ENCODE measurements around the gene LTF. TPM values are rescaled to one million over a fixed set of nuclear protein-coding genes. Genes with fewer than 3 reads are reported as not detected.

LTF gene
- total RNA-seq, 1 donor, result not detected

DNA sequence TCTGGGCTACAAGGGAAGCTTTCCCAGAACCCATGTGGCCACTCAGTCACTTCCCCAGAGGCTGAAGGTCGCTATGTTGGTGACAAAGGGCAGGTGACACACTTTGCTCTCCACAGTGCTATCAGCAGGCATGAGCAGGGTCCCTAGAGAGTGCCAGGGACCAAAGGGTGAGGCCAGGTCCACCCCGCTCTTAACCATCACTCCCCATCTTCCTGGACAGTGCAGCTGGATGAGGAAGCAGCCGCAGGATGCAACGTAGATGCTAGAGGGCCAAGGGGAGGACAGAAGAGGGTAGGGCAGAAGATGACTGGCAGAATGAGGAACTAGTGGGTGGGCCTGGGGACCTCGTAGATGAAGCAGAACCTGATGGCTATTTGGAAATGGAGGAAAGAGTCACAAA is 13.6 kb upstream of the LTF start:
- H3K4me3 ChIP-seq (ENCODE audit: low read depth, low read length), result no peak overlapping the region
- TF ChIP-seq, protein P1, sequence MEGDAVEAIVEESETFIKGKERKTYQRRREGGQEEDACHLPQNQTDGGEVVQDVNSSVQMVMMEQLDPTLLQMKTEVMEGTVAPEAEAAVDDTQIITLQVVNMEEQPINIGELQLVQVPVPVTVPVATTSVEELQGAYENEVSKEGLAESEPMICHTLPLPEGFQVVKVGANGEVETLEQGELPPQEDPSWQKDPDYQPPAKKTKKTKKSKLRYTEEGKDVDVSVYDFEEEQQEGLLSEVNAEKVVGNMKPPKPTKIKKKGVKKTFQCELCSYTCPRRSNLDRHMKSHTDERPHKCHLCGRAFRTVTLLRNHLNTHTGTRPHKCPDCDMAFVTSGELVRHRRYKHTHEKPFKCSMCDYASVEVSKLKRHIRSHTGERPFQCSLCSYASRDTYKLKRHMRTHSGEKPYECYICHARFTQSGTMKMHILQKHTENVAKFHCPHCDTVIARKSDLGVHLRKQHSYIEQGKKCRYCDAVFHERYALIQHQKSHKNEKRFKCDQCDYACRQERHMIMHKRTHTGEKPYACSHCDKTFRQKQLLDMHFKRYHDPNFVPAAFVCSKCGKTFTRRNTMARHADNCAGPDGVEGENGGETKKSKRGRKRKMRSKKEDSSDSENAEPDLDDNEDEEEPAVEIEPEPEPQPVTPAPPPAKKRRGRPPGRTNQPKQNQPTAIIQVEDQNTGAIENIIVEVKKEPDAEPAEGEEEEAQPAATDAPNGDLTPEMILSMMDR (IDR thresholded peaks at IDR 0.05; ENCODE audit: insufficient read depth, low read length), result no peak

DNA sequence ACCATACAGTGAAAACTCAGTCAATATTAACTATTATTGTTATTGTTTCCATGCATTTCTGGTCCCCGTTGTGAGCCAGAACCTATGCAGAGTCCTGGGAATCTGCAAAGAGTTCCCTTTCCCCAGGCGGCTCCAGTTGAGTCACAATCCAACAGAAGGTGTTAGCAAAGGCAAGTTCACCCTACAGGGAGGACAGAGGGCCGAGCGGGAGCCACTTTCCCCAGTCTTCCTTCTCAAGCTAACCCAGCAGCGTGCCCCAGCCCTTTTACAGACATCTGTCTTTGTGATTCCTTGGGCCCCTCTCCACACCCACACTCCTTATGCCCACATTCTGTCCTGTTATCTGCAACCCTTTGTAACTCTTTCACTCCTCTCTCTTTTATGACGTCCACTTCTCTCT is 13.1 kb upstream of the LTF start:
- no peak overlapping the region for H3K4me3 ChIP-seq (ENCODE audit: low read depth, low read length)
- TF ChIP-seq, protein P1 (IDR thresholded peaks at IDR 0.05; ENCODE audit: insufficient read depth, low read length), result no peak
- no peak for DNase-seq (ENCODE audit: low read depth)

More for the DNA sequence above, 13.6 kb upstream of the LTF start:
- DNase-seq (ENCODE audit: low read depth), result no peak

DNA sequence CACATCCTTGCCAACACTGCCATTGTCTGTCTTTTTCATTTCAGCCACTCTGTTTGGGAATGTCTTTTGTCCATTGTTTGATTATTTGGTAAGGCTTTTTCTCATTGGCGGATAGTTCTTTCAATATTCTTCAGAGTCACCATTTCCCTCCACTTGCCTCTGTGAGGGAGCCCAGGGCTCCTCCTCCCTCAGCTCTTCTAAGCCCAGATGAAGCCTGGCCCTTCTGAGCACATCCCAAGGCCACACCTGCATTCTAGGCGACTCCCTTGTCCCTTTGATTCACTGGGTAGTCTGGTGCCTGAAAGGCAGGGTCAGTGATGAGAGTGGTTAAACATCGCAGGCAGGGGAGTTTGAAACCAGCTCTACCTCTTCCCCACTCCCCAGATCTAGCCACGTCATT is 12.4 kb upstream of the LTF start:
- DNase-seq (ENCODE audit: low read depth), result no peak
- H3K4me3 ChIP-seq (ENCODE audit: low read depth, low read length), result no peak overlapping the region
- TF ChIP-seq, protein P1 (IDR thresholded peaks at IDR 0.05; ENCODE audit: insufficient read depth, low read length), result no peak

DNA sequence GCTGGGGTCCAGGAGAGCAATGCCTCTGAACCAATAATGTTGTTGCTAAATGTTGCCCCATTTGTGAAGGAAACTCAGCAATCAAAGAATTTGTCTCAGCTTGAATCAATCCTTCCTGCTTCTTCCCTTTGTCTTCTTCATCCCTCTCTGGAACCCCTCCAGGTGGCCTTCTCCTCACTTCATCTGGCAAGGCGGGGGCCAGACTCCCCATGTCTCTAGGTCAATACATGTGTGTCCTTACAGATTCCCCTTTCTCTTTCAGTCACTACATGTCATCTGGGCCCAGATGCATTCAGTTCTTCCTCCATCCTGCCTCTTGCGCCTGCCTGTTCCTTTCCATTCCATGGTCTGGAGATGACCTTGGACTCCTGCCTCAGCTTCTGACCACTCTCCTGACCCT is 8.0 kb upstream of the LTF start:
- TF ChIP-seq, protein P1 (IDR thresholded peaks at IDR 0.05; ENCODE audit: insufficient read depth, low read length), result no peak
- DNase-seq (ENCODE audit: low read depth), result no peak
- no peak overlapping the region for H3K4me3 ChIP-seq (ENCODE audit: low read depth, low read length)

DNA sequence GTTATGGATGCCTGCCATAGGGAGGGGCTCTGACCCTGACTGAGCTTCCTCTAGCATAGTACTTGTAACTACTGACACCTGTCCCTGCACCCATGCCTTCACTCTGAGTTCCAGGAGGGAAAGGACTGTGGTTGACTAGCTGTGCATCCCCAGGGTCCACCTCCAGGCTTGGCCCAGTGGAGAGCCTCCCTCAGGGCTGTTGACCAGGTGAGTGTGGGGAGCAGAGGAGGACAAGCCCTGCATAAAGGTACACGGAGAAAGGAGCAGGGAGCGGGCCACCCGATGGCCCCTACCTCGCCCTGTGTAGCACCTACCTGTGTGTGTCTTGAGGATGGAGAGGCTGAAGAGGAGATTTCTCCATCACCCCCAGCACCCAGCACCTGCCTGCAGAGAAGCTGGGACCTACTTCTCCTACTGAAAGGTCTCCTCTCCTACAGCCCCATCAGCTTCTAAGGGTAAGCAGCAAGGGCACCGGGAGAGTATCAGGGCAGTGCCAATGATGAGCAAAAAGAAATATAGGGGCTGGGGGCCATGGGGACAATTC is 6.7 kb upstream of the LTF start:
- no peak for DNase-seq (ENCODE audit: low read depth)
- TF ChIP-seq, protein P1 (IDR thresholded peaks at IDR 0.05; ENCODE audit: insufficient read depth, low read length), result no peak
- no peak overlapping the region for H3K4me3 ChIP-seq (ENCODE audit: low read depth, low read length)

DNA sequence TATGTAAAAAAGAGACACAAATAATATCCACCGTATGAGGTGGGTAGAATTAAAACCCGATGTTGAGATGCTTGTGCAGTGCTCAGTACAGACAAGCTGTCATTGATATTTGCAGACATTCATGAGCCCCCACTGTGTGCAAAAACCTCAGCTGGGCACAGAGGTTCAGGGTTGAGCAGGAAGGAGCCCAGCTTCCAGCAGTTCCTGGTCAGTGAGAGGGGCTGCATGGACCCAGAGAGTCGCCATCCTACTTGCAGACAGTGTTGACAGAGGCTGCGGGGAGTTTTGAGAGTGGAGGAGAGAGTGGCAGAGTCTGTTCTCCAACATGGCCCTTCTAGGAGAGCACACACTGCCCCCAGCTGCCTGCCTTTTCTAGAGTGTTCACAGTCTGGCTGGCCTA is 6.1 kb upstream of the LTF start:
- no peak overlapping the region for H3K4me3 ChIP-seq (ENCODE audit: low read depth, low read length)
- no peak for DNase-seq (ENCODE audit: low read depth)
- TF ChIP-seq, protein P1 (IDR thresholded peaks at IDR 0.05; ENCODE audit: insufficient read depth, low read length), result no peak
